DOHH2 (cell line): ENCODE measurements around the gene CPAMD8.

Experiments used
- H3F3A ChIP-seq: fragments of 200-600 bp; sonication (generic), shearing (Covaris generic); 2 replicates; pipeline ENCODE4 v1.6.0; 2016; ENCODE audit warnings: antibody characterized with exemption, mild to moderate bottlenecking; ENCODE audit not compliant: control insufficient read depth, insufficient read depth
- H3K27ac ChIP-seq: fragments of 200-600 bp; sonication (generic); 2 replicates; pipeline ENCODE4 v1.5.1; 2014; ENCODE audit warnings: low read depth, mild to moderate bottlenecking, low read length, moderate library complexity
- H3K27me3 ChIP-seq: fragments of 200-600 bp; sonication (generic); 2 replicates; pipeline ENCODE4 v1.6.1; 2014; ENCODE audit warnings: mild to moderate bottlenecking, low read length, mixed read lengths; ENCODE audit not compliant: control insufficient read depth
- H3K36me3 ChIP-seq: fragments of 200-600 bp; sonication (generic); 2 replicates; pipeline ENCODE4 v1.6.1; 2014; ENCODE audit warnings: mild to moderate bottlenecking, low read length, moderate library complexity, mixed read lengths; ENCODE audit not compliant: control insufficient read depth
- H3K4me1 ChIP-seq: fragments of 200-600 bp; sonication (generic); 2 replicates; pipeline ENCODE4 v1.6.1; 2014; ENCODE audit warnings: mild to moderate bottlenecking, low read length, mixed read lengths; ENCODE audit not compliant: control insufficient read depth
- H3K4me2 ChIP-seq: fragments of 200-600 bp; sonication (generic); 2 replicates; pipeline ENCODE4 v1.6.0; 2014; ENCODE audit warnings: mild to moderate bottlenecking, low read length, moderate library complexity
- H3K4me3 ChIP-seq: fragments of 200-600 bp; sonication (generic); 2 replicates; pipeline ENCODE4 v1.5.1; 2014; ENCODE audit warnings: mild to moderate bottlenecking, low read length, mixed read lengths
- H3K79me2 ChIP-seq: fragments of 200-600 bp; sonication (generic); 2 replicates; pipeline ENCODE4 v1.6.1; 2014; ENCODE audit warnings: mild to moderate bottlenecking, low read length, mixed read lengths; ENCODE audit not compliant: control insufficient read depth
- H3K9me2 ChIP-seq: fragments of 200-600 bp; sonication (generic); replicated peaks from 2 replicates; pipeline ENCODE4 v1.6.1; 2014; ENCODE audit warnings: mild to moderate bottlenecking, low read length, mixed read lengths; ENCODE audit not compliant: control insufficient read depth
- H3K9me3 ChIP-seq: fragments of 200-600 bp; sonication (generic); 2 replicates; pipeline ENCODE4 v1.6.1; 2014; ENCODE audit warnings: antibody characterized with exemption, low read length, mixed read lengths; ENCODE audit not compliant: control insufficient read depth, insufficient read depth
- H4K20me1 ChIP-seq: fragments of 200-600 bp; sonication (generic); 2 replicates; pipeline ENCODE4 v1.6.0; 2014; ENCODE audit warnings: low read depth, mild to moderate bottlenecking, antibody characterized with exemption, low read length, moderate library complexity; ENCODE audit not compliant: control insufficient read depth, insufficient read depth
- EZH2phosphoT487 ChIP-seq: fragments of 200-600 bp; sonication (generic); IDR thresholded peaks from 2 replicates; pipeline ENCODE4 v1.6.1; 2017; ENCODE audit warnings: borderline replicate concordance, mild to moderate bottlenecking, antibody characterized with exemption, low read length, moderate library complexity, mixed read lengths
- TF ChIP-seq, protein P1 (sequence below): fragments of 200-600 bp; sonication (generic); IDR thresholded peaks from one replicate; pipeline ENCODE4 v1.5.1; 2014; ENCODE audit warnings: antibody characterized with exemption, mild to moderate bottlenecking, low read depth, low read length; ENCODE audit not compliant: poor library complexity, severe bottlenecking

The CPAMD8 gene

GRCh38 chr19:16922949-16923348 lies 103.7 kb downstream of the CPAMD8 start:
- Histone ChIP-seq H3K27me3 (no peaks in the 10 kb centered on the region), H3F3A (no peaks in the 10 kb centered on the region), H3K79me2 (no peaks in the 10 kb centered on the region), H3K9me2 (no peaks in the 10 kb centered on the region), H3K4me2 (no peak overlapping the region), H3K36me3 (no peaks in the 10 kb centered on the region), H4K20me1 (no peaks in the 10 kb centered on the region), H3K9me3 (peaks cover 12% of the 10 kb centered on the region; the same call in 1 of the 2 replicates), H3K4me3 (no peak overlapping the region), H3K27ac (no peak overlapping the region), H3K4me1 (peaks cover 6% of the 10 kb centered on the region; the same call in 1 of the 2 replicates)
- TF ChIP-seq EZH2phosphoT487, result no peak
- TF ChIP-seq, protein P1, sequence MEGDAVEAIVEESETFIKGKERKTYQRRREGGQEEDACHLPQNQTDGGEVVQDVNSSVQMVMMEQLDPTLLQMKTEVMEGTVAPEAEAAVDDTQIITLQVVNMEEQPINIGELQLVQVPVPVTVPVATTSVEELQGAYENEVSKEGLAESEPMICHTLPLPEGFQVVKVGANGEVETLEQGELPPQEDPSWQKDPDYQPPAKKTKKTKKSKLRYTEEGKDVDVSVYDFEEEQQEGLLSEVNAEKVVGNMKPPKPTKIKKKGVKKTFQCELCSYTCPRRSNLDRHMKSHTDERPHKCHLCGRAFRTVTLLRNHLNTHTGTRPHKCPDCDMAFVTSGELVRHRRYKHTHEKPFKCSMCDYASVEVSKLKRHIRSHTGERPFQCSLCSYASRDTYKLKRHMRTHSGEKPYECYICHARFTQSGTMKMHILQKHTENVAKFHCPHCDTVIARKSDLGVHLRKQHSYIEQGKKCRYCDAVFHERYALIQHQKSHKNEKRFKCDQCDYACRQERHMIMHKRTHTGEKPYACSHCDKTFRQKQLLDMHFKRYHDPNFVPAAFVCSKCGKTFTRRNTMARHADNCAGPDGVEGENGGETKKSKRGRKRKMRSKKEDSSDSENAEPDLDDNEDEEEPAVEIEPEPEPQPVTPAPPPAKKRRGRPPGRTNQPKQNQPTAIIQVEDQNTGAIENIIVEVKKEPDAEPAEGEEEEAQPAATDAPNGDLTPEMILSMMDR, result no peak

- Histone ChIP-seq H3K4me1 (peaks cover 6% of the 10 kb centered on the region; the same call in 1 of the 2 replicates), H3K9me2 (no peaks in the 10 kb centered on the region), H3K9me3 (peaks cover 10% of the 10 kb centered on the region; the same call in 1 of the 2 replicates), H3K4me2 (no peak overlapping the region), H3F3A (no peaks in the 10 kb centered on the region), H3K4me3 (no peak overlapping the region), H3K27me3 (no peaks in the 10 kb centered on the region), H3K36me3 (no peaks in the 10 kb centered on the region), H3K79me2 (no peaks in the 10 kb centered on the region), H4K20me1 (no peaks in the 10 kb centered on the region), H3K27ac (no peak overlapping the region)
- no peak for TF ChIP-seq EZH2phosphoT487
- TF ChIP-seq, protein P1, result no peak
Observed at GRCh38 chr19:16922592-16922934, 104.0 kb downstream of the CPAMD8 start.

- Histone ChIP-seq H3K27ac (no peak overlapping the region), H3F3A (no peaks in the 10 kb centered on the region), H3K79me2 (no peaks in the 10 kb centered on the region), H3K4me2 (no peak overlapping the region), H3K36me3 (no peaks in the 10 kb centered on the region), H3K9me3 (peaks cover 9% of the 10 kb centered on the region; the same call in 1 of the 2 replicates), H3K4me3 (no peak overlapping the region), H4K20me1 (no peaks in the 10 kb centered on the region), H3K27me3 (no peaks in the 10 kb centered on the region), H3K9me2 (no peaks in the 10 kb centered on the region), H3K4me1 (peaks cover 6% of the 10 kb centered on the region; the same call in 1 of the 2 replicates)
- TF ChIP-seq EZH2phosphoT487, result no peak
- TF ChIP-seq, protein P1, result no peak
Observed at GRCh38 chr19:16921766-16922591, 104.6 kb downstream of the CPAMD8 start.
